ENCODE results near the gene EDN3.

Gene EDN3

DNA sequence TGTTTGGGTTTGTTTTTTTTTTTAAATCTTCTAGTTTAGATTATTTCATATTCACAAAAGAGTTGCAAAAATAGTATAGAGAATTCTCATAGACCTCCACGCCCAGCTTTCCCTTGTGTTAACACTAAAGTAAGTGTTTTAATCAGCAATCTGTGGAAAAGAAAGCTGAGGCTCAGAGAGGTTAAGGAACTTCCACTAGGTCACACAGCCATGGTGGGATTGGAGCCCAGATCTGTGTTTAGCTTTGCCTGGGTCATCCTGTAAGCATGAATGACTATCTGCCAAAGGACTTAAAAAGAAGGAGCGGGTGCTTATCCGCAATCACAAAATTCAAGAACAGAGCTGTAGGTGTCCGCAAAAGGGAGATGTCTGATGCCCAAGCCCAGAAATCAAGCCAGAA, 60.5 kb downstream of the EDN3 start:
- Histone ChIP-seq H3K4me3 (ENCODE audit: insufficient read depth, low read depth, low read length, poor library complexity, severe bottlenecking) (no peak overlapping the region), H3K9me3 (ENCODE audit: control insufficient read depth, low read length) (no peaks in the 10 kb centered on the region), H3K27me3 (replicated peaks; ENCODE audit: control insufficient read depth, insufficient read depth, low read length, poor library complexity, severe bottlenecking) (peaks cover 4% of the 10 kb centered on the region), H3K4me1 (ENCODE audit: control insufficient read depth, insufficient read depth, low read length, poor library complexity, severe bottlenecking) (no peaks in the 10 kb centered on the region), H3K36me3 (ENCODE audit: control insufficient read depth, insufficient read depth, low read length) (no peaks in the 10 kb centered on the region), H3K27ac (ENCODE audit: insufficient read depth, low read length, poor library complexity, severe bottlenecking) (no peak overlapping the region)
- no peak for DNase-seq

DNA sequence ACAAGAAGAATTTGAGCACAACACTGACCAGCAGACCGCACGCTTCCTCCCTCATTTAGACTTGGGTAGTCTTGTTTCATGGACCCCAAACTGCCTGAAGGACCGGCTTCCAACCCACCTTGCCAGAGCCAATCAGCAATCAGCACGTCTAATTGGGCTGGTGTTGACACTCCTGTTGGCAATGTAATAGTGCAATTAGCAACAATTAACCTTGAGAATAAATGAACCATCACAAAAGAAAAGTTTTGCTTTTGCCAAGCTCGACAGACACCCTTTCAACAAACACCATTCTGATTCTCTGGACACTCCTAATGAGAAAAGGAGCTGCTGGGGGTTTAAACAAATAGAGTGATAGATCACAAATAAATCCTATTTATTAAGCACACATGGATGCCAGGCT, 61.0 kb downstream of the EDN3 start:
- Histone ChIP-seq H3K27ac (ENCODE audit: insufficient read depth, low read length, poor library complexity, severe bottlenecking) (no peak overlapping the region), H3K36me3 (ENCODE audit: control insufficient read depth, insufficient read depth, low read length) (no peaks in the 10 kb centered on the region), H3K4me1 (ENCODE audit: control insufficient read depth, insufficient read depth, low read length, poor library complexity, severe bottlenecking) (no peaks in the 10 kb centered on the region), H3K27me3 (replicated peaks; ENCODE audit: control insufficient read depth, insufficient read depth, low read length, poor library complexity, severe bottlenecking) (peaks cover 4% of the 10 kb centered on the region), H3K9me3 (ENCODE audit: control insufficient read depth, low read length) (no peaks in the 10 kb centered on the region), H3K4me3 (ENCODE audit: insufficient read depth, low read depth, low read length, poor library complexity, severe bottlenecking) (no peak overlapping the region)
- DNase-seq = no peak

DNA sequence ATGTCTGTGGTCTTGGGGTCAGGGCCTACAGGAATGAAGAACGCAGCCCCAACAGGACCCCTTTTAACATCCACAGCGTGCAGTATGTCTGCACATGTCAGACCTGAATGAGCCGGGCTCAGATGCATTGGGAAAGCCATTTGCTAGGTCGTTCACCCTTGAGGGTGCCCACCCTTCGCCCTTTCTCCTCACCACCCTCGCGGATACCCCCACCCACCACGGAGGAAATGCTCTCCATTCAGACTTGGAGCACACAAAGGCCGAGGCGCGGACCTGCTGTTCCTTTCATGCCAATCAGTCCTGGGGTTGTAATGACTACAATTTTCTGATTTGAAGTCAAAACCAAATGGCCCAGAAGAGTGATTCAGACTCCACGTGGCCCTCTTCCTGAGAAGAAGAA, 62.7 kb downstream of the EDN3 start:
- Histone ChIP-seq H3K4me3 (ENCODE audit: insufficient read depth, low read depth, low read length, poor library complexity, severe bottlenecking) (no peak overlapping the region), H3K27ac (ENCODE audit: insufficient read depth, low read length, poor library complexity, severe bottlenecking) (no peak overlapping the region), H3K36me3 (ENCODE audit: control insufficient read depth, insufficient read depth, low read length) (no peaks in the 10 kb centered on the region), H3K4me1 (ENCODE audit: control insufficient read depth, insufficient read depth, low read length, poor library complexity, severe bottlenecking) (no peaks in the 10 kb centered on the region), H3K9me3 (ENCODE audit: control insufficient read depth, low read length) (no peaks in the 10 kb centered on the region), H3K27me3 (replicated peaks; ENCODE audit: control insufficient read depth, insufficient read depth, low read length, poor library complexity, severe bottlenecking) (peaks cover 4% of the 10 kb centered on the region)
- DNase-seq = no peak

DNA sequence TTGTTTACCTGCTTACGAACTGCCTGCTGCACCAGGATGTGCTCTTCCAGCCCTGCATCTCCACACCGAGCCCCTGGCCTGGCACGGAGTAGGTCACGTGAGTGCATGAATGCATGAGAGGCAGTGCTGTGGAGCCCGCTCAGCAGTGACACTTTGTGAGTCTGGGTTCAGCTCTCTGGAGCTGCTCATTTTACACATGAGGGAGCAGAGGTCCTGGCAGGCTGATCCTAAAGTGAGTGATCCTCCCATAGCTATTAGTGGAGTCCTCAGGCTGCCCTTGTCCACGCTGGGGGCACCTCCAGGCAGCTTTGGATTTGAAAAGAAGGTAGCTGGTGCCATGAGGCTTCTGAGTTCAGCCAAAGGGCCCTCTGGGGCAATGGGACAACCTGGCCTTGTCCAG, 64.2 kb downstream of the EDN3 start:
- no peak for DNase-seq
- Histone ChIP-seq H3K4me3 (ENCODE audit: insufficient read depth, low read depth, low read length, poor library complexity, severe bottlenecking) (no peak overlapping the region), H3K27ac (ENCODE audit: insufficient read depth, low read length, poor library complexity, severe bottlenecking) (no peak overlapping the region), H3K9me3 (ENCODE audit: control insufficient read depth, low read length) (no peaks in the 10 kb centered on the region), H3K36me3 (ENCODE audit: control insufficient read depth, insufficient read depth, low read length) (no peaks in the 10 kb centered on the region), H3K4me1 (ENCODE audit: control insufficient read depth, insufficient read depth, low read length, poor library complexity, severe bottlenecking) (no peaks in the 10 kb centered on the region), H3K27me3 (replicated peaks; ENCODE audit: control insufficient read depth, insufficient read depth, low read length, poor library complexity, severe bottlenecking) (peaks cover 4% of the 10 kb centered on the region)

DNA sequence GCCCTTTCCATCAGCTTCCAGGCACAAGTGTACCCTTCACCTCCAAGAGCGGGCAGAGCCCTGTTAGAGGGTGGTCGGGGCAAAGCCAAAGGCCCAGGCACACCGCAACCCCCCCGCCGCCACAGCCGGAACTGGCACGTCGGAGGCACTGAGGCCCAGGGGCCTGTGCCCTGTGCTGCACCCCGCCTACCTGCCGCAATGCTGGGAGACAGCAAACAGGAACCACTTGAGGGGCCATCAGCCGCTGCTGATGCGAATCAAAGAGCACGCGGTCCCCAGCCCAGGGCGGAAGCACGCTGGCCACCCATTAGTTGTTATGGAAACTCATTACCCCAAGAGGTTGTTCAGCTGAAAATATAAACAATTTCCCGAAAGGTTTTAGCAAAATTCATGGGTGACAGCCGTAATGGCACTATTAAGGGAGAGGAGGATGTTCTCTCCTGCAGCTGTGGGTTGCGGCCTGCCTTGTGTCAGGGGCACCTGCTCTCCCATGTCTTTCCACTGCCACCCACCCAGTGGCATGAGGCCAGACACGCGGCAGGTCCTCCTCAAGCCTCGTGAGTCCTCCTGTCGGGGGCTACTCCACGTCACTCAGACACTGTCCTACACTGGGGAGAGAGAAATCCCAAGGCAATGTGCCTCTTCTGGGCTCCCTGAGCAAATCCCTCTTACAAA, 65.3 kb downstream of the EDN3 start:
- no peaks in the 10 kb centered on the region for H3K4me1 ChIP-seq (ENCODE audit: control insufficient read depth, insufficient read depth, low read length, poor library complexity, severe bottlenecking)

DNA sequence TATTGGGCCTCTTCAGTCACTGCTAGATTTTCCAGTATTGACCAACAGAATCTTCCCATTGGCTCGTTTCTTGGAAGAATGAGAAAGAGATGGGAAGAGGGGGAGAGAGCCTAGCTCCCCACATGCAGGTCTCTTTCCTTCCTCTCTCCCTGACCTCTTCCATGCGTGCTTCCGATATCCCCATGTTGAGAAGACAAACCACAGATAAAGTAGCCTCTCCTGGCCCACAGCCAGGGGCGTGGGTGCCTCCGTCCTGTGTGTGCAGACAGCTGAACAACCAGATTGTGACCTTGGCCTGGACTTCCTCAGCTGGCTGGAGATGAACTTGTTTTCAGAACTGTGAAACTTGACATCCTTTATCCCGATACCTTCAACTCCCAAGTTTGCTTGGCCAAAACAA, 71.0 kb downstream of the EDN3 start:
- Histone ChIP-seq H3K27me3 (replicated peaks; ENCODE audit: control insufficient read depth, insufficient read depth, low read length, poor library complexity, severe bottlenecking) (no peaks in the 10 kb centered on the region), H3K36me3 (ENCODE audit: control insufficient read depth, insufficient read depth, low read length) (no peaks in the 10 kb centered on the region), H3K4me3 (ENCODE audit: insufficient read depth, low read depth, low read length, poor library complexity, severe bottlenecking) (no peak overlapping the region), H3K9me3 (ENCODE audit: control insufficient read depth, low read length) (no peaks in the 10 kb centered on the region), H3K27ac (ENCODE audit: insufficient read depth, low read length, poor library complexity, severe bottlenecking) (no peak overlapping the region), H3K4me1 (ENCODE audit: control insufficient read depth, insufficient read depth, low read length, poor library complexity, severe bottlenecking) (no peaks in the 10 kb centered on the region)
- no peak for DNase-seq

More for the DNA sequence above, 65.3 kb downstream of the EDN3 start:
- Histone ChIP-seq H3K27me3 (replicated peaks; ENCODE audit: control insufficient read depth, insufficient read depth, low read length, poor library complexity, severe bottlenecking) (peaks cover 4% of the 10 kb centered on the region), H3K9me3 (ENCODE audit: control insufficient read depth, low read length) (no peaks in the 10 kb centered on the region), H3K36me3 (ENCODE audit: control insufficient read depth, insufficient read depth, low read length) (no peaks in the 10 kb centered on the region), H3K4me3 (ENCODE audit: insufficient read depth, low read depth, low read length, poor library complexity, severe bottlenecking) (no peak overlapping the region), H3K27ac (ENCODE audit: insufficient read depth, low read length, poor library complexity, severe bottlenecking) (no peak overlapping the region)
- DNase-seq = no peak

DNA sequence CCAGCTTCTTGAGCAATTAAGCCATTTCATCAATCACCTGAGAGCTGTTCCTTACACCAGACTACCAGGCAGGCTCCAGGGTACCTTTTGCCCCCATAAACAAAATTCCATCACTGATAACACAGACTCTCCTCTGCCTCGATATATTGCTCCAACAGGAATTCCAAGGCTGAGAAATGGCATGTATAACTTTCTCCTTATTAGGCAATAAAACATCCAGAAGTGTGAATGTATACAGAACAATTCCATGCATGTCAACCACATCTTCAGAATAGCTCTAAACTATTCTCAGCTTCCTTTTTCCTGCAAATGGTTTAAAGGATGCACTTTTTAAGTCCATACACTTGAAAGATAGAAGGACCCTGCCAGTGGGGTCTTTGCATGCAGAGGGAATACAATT, 73.8 kb downstream of the EDN3 start:
- no peak overlapping the region for H3K4me3 ChIP-seq (ENCODE audit: insufficient read depth, low read depth, low read length, poor library complexity, severe bottlenecking)
- no peak for DNase-seq
- H3K36me3 ChIP-seq (ENCODE audit: control insufficient read depth, insufficient read depth, low read length) = no peaks in the 10 kb centered on the region
- no peaks in the 10 kb centered on the region for H3K9me3 ChIP-seq (ENCODE audit: control insufficient read depth, low read length)
- H3K27me3 ChIP-seq (replicated peaks; ENCODE audit: control insufficient read depth, insufficient read depth, low read length, poor library complexity, severe bottlenecking) = peaks cover under 1% of the 10 kb centered on the region
- H3K4me1 ChIP-seq (ENCODE audit: control insufficient read depth, insufficient read depth, low read length, poor library complexity, severe bottlenecking) = no peaks in the 10 kb centered on the region
- no peak overlapping the region for H3K27ac ChIP-seq (ENCODE audit: insufficient read depth, low read length, poor library complexity, severe bottlenecking)

DNA sequence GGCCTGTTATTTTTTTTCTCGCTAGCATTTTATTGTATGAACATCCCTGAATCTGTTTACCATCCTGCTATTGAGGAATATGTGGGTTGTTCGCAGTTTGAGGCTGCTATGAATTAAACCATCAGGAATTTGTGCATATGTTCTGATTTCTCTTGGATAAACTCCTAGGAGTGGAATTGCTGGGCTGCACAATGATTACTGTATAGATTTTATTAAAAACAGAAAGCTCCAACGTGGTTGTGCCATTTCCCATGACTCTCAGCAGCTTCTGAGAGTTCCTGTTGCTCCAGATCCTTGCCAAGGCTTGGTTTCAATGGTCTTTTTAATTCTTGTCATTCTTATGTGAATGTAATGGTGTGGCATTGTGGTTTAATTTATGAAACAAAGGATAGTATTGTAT, 75.1 kb downstream of the EDN3 start:
- DNase-seq = no peak
- peaks cover 4% of the 10 kb centered on the region for H3K27me3 ChIP-seq (replicated peaks; ENCODE audit: control insufficient read depth, insufficient read depth, low read length, poor library complexity, severe bottlenecking)
- no peaks in the 10 kb centered on the region for H3K9me3 ChIP-seq (ENCODE audit: control insufficient read depth, low read length)
- no peaks in the 10 kb centered on the region for H3K36me3 ChIP-seq (ENCODE audit: control insufficient read depth, insufficient read depth, low read length)
- H3K4me1 ChIP-seq (ENCODE audit: control insufficient read depth, insufficient read depth, low read length, poor library complexity, severe bottlenecking) = no peaks in the 10 kb centered on the region
- H3K27ac ChIP-seq (ENCODE audit: insufficient read depth, low read length, poor library complexity, severe bottlenecking) = no peak overlapping the region
- no peak overlapping the region for H3K4me3 ChIP-seq (ENCODE audit: insufficient read depth, low read depth, low read length, poor library complexity, severe bottlenecking)

Data from effector memory CD4-positive, alpha-beta T cell (primary cell).